GM12875 (cell line): ENCODE data around the gene VWDE.

Experiments used
- H3K4me3 ChIP-seq: one replicate; pipeline ENCODE4 v1.5.1; 2011; ENCODE audit warnings: low read depth, low read length, control low read depth
- CTCF ChIP-seq: IDR thresholded peaks from 2 replicates; pipeline ENCODE4 v1.5.1; 2011; ENCODE audit warnings: low read depth, mild to moderate bottlenecking, control low read depth, inconsistent platforms, low read length, moderate library complexity, borderline replicate concordance; ENCODE audit not compliant: insufficient read depth

VWDE gene

DNA sequence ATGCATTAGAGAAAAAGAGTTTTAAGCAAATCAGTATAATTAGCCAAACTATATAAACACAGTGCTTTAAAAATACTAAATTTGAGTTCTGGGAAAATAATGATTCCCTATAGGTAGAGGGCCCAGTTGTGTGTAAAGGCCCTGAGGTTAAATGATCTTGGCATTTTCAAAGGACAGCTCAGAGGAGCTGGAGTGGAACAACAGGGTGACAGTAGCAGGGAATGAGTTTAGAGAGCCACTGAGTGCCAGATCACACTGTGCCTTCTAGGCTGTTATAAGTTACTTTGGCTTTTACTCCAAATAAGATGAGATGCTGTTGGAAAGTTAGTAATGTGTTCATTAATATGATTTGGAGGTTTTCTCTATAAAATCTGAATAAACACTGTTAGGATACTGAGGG, 34.6 kb downstream of the VWDE start:
- no peak for TF ChIP-seq CTCF
- no peak overlapping the region for H3K4me3 ChIP-seq

GRCh38 chr7:12360948-12361347, 42.7 kb downstream of the VWDE start:
- H3K4me3 ChIP-seq = no peak overlapping the region
- no peak for TF ChIP-seq CTCF

GRCh38 chr7:12358694-12359093, 45.0 kb downstream of the VWDE start:
- no peak for TF ChIP-seq CTCF

GRCh38 chr7:12357508-12357907, 46.2 kb downstream of the VWDE start:
- no peak overlapping the region for H3K4me3 ChIP-seq
- no peak for TF ChIP-seq CTCF

More at GRCh38 chr7:12358694-12359093, 45.0 kb downstream of the VWDE start:
- H3K4me3 ChIP-seq = no peak overlapping the region

GRCh38 chr7:12351843-12352242, 51.8 kb downstream of the VWDE start:
- no peak overlapping the region for H3K4me3 ChIP-seq
- TF ChIP-seq CTCF = no peak

- no peak for TF ChIP-seq CTCF
These were observed 52.7 kb downstream of the VWDE start for GRCh38 chr7:12350971-12351370.

GRCh38 chr7:12337095-12337494, 66.6 kb downstream of the VWDE start:
- no peak overlapping the region for H3K4me3 ChIP-seq
- no peak for TF ChIP-seq CTCF

More at GRCh38 chr7:12350971-12351370, 52.7 kb downstream of the VWDE start:
- no peak overlapping the region for H3K4me3 ChIP-seq
